Measurements from ENCODE around the gene ACOT4.
"Not testable (repeated sequence)": the region's sequence is repeated elsewhere in the genome, so short reads cannot be mapped to it uniquely, and the experiment has no call there.

ACOT4 gene

GRCh38 chr14:73582102-73582979, 9.3 kb upstream of the ACOT4 start:
- DNase-seq: not testable (repeated sequence)

GRCh38 chr14:73588695-73589094, 3.0 kb upstream of the ACOT4 start:
- no peak for DNase-seq

DNA sequence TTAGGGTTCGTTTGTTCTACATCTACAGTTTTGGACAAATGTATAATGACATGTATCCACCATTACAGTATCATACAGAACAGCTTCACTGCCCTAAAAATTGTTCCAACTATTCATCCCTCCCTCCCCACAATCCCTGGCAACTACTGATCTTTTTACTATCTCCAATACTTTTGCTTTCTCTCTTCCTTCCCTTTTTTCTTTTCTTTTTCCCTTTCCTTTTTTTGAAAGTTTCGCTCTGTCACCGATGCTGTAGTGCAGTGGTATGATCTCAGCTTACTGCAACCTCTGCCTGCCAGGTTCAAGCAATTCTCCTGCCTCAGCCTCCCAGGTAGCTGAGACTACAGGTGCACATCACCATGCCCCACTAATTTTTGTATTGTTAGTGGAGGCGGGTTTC, 2.6 kb upstream of the ACOT4 start:
- no peak for DNase-seq

- DNase-seq: not testable (repeated sequence)
Observed at GRCh38 chr14:73590673-73591004, 1.0 kb upstream of the ACOT4 start.

GRCh38 chr14:73594491-73594890, 2.8 kb downstream of the ACOT4 start:
- no peak for DNase-seq

DNA sequence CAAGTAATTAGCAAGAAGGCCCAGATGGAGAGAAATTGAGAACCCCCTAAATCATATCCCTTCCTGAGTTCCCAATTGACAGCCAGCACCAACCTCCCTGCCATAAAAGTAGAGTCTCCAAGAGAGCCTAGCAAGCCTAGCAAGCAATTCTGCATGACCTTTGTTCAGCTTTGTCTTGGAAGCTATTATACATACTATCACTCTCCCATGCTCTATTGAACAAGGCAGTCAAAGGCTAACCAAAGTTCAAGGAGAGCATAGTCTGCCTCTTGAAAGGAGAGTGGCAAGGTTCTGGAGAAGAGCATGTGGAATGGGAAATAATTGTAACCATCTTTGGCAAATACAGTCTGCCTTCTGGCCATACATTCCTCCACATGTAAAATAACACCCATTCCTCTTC, 7.8 kb downstream of the ACOT4 start:
- DNase-seq: no peak

DNA sequence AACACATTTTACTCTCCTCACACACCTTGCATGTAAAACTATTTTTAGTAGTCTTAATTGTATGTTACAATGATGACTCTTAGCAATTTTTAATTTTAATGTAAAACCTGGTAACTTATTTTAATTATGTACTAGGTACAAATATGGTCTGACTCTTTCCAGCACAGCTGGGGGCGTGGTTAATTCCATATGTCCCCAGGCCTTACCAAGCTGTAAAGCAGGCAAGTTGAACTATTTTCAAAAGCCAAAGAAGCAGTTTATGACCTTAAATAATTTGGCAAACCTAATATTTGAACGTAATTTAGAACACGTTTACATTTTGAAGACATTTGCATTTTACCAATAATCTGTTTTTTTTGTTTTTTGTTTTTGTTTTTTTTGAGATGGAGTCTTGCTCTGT, 11.3 kb downstream of the ACOT4 start:
- no peak for DNase-seq

DNA sequence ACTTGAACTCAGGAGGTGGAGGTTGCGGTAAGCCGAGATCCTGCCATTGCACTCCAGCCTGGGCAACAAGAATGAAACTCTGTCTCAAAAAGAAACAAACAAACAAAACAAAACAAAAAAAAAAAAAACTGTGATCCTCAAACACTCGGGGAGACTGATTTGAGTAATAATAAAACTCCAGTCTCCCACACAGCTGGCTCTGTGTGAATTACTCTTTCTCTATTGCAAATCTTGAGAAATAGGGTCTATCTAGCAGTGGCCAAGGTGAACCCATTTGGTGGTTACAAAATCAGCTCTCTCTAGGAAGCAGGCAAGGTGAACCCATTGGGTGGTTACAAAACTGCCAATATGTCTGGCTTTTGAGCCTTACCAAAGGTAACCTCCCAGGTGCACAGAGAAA, 14.6 kb downstream of the ACOT4 start:
- DNase-seq: no peak

GRCh38 chr14:73607241-73607640, 15.6 kb downstream of the ACOT4 start:
- no peak for DNase-seq

- no peak for DNase-seq
Observed at GRCh38 chr14:73610687-73611086, 19.0 kb downstream of the ACOT4 start.

GRCh38 chr14:73612339-73613045, 20.8 kb downstream of the ACOT4 start, which contains the start of gene ACOT6:
Gene ACOT6, plus strand, starts transcription at chr14:73612517. Its CDS starts 55 bp downstream, at chr14:73612572.
- DNase-seq: peak; percentile 74 to 82

GRCh38 chr14:73613046-73613383, 21.3 kb downstream of the ACOT4 start:
- DNase-seq: no peak

GRCh38 chr14:73613419-73613963, 21.8 kb downstream of the ACOT4 start:
- DNase-seq: no peak

DNA sequence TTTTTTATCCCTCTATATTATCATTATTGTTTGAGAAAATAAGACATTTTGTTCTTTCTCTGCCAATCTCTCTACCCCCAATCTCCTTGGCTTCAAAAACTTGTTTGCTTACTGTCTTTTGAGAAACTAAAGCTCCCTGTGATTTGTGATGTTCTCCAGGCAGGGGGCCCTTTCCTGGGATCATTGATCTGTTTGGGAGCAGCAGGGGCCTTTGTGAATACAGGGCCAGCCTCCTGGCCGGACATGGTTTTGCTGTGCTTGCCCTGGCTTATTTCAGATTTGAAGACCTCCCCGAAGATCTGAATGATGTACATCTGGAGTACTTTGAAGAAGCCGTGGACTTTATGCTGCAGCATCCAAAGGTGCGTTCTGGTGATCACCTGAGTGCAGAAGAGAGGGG, 25.2 kb downstream of the ACOT4 start:
- DNase-seq: no peak

- no peak for DNase-seq
Observed at GRCh38 chr14:73619524-73619923, 27.9 kb downstream of the ACOT4 start.

DNA sequence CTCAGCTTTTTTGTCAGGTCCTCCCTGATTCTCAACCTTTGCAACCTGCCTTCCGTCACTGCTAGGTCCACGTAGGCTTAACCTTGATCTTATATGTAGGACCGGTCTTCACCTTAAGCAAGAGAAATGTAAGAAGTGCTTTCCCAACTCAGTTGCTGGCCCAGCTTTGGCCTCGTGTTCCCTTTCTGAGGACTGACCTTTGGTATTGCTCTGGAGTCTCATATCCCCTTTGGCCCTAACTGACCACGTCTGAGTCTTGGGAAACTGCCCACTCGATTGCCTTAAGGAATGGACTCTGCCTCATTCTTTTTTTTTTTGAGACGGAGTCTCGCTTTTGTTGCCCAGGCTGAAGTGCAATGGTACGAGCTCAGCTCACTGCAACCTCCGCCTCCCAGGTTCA, 28.6 kb downstream of the ACOT4 start:
- DNase-seq: no peak

- no peak for DNase-seq
Observed at GRCh38 chr14:73623504-73624054, 31.9 kb downstream of the ACOT4 start.

DNA sequence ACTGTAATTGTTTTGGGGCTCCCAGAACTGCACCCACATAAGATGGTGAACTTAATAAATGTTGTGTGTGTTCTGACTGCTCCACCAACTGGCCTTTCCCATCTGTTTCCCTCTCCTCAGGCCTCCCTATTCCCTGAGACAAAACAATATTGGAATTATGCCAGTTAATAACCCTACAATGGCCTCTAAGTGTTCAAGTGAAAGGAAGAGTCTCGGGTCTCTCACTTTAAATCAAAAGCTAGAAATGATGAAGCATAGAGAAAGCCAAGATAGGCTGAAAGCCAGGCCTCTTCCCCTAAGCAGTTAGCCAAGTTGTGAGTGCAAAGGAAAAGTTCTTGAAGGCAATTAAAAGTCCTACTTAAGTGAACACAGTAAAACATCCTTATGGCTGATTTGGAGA, 34.0 kb downstream of the ACOT4 start:
- DNase-seq: no peak

- peak in 1 of 2 experiments; percentile 25 for DNase-seq
Observed at GRCh38 chr14:73627151-73627558, 35.5 kb downstream of the ACOT4 start.

- no peak for DNase-seq
Observed at GRCh38 chr14:73630009-73630780, 38.5 kb downstream of the ACOT4 start.

DNA sequence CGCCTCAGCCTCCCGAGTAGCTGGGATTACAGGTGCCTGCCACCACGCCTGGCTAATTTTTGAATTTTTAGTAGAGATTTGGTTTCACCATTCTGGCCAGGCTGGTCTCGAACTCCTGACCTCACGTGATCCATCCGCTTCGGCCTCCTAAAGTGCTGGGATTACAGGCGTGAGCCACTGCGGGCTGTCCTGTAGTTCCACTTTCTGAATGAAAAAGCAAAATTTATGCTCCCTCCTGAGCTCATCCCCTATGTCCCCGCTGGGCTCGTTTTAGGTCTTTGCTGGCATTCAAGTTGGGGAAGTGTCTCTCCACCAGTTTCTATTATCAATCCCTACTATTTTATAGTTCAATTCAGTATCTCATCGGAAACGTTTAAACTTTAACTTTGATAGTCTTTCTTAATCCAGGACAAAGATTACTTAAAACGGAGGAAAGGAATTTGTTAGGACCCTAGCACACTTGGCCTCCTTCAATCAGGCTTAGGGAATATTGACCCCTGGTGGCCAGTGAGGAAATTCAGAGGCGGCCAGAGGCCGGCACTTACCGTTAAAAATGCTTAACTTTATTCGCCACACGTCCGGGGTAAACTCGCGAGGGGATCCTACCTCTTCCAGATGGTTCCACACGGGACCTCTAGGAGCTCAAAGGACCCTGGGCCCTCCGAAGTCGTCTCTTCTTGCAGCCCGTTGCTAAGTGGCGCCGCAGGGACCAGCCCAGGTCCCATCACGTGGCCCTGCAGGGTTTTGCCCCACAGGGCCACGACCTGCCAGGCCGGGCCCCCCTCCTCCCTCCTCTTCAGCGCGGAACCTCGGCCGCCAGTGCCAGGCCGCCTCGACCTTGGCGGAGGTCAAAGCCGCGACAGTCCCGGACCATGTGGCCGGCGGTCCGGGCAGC, 41.7 kb downstream of the ACOT4 start:
- DNase-seq: peak; percentile 61 to 71
